ENCODE data around the gene GMCL1. TPM values are rescaled to one million over a fixed set of nuclear protein-coding genes. Genes with fewer than 3 reads are reported as not detected.

GMCL1 gene
- total and polyA plus RNA-seq, 2 of the 13 experiments (the other 11 are each of a cell fraction or from before 2014, with no cell fraction given): 18.7 to 24.0 TPM

GRCh38 chr2:69829256-69830044 is at the start of gene GMCL1 (continued):
- TF ChIP-seq ZNF746 (CRISPR knock-in tag; IDR thresholded peaks at IDR 0.05) (no peak), EED (CRISPR knock-in tag; IDR thresholded peaks at IDR 0.05) (peak; percentile 69; the same call in 1 of the 2 replicates), HINFP (CRISPR knock-in tag; IDR thresholded peaks at IDR 0.05; ENCODE audit: low read depth) (peak; percentile 99), NPAS2 (CRISPR knock-in tag; IDR thresholded peaks at IDR 0.05; ENCODE audit: borderline replicate concordance) (no peak), ZNF318 (CRISPR knock-in tag; IDR thresholded peaks at IDR 0.05) (peak; percentile 67; the same call in 1 of the 2 replicates), NBN (conservative IDR thresholded peaks at IDR 0.05) (no peak), ZNF841 (CRISPR knock-in tag; IDR thresholded peaks at IDR 0.05; ENCODE audit: borderline replicate concordance) (no peak), ZNF720 (CRISPR knock-in tag; IDR thresholded peaks at IDR 0.05) (0 out of 2 replicates have a peak, but pooled peaks have one; percentile 17), THAP9 (CRISPR knock-in tag; IDR thresholded peaks at IDR 0.05; ENCODE audit: borderline replicate concordance) (peak; percentile 90)
- TF ChIP-seq, protein P1, sequence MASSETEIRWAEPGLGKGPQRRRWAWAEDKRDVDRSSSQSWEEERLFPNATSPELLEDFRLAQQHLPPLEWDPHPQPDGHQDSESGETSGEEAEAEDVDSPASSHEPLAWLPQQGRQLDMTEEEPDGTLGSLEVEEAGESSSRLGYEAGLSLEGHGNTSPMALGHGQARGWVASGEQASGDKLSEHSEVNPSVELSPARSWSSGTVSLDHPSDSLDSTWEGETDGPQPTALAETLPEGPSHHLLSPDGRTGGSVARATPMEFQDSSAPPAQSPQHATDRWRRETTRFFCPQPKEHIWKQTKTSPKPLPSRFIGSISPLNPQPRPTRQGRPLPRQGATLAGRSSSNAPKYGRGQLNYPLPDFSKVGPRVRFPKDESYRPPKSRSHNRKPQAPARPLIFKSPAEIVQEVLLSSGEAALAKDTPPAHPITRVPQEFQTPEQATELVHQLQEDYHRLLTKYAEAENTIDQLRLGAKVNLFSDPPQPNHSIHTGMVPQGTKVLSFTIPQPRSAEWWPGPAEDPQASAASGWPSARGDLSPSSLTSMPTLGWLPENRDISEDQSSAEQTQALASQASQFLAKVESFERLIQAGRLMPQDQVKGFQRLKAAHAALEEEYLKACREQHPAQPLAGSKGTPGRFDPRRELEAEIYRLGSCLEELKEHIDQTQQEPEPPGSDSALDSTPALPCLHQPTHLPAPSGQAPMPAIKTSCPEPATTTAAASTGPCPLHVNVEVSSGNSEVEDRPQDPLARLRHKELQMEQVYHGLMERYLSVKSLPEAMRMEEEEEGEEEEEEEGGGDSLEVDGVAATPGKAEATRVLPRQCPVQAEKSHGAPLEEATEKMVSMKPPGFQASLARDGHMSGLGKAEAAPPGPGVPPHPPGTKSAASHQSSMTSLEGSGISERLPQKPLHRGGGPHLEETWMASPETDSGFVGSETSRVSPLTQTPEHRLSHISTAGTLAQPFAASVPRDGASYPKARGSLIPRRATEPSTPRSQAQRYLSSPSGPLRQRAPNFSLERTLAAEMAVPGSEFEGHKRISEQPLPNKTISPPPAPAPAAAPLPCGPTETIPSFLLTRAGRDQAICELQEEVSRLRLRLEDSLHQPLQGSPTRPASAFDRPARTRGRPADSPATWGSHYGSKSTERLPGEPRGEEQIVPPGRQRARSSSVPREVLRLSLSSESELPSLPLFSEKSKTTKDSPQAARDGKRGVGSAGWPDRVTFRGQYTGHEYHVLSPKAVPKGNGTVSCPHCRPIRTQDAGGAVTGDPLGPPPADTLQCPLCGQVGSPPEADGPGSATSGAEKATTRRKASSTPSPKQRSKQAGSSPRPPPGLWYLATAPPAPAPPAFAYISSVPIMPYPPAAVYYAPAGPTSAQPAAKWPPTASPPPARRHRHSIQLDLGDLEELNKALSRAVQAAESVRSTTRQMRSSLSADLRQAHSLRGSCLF (CRISPR knock-in tag; IDR thresholded peaks at IDR 0.05; ENCODE audit: borderline replicate concordance): no peak
